Gastrocnemius medialis (tissue), 4 donors: Measurements from ENCODE around the gene COA5. TPM values are rescaled to one million over a fixed set of nuclear protein-coding genes. Genes with fewer than 3 reads are reported as not detected.

Experiments
- ATAC-seq, 2 donors: fragments of 150-250 bp; one replicate each; pipeline ENCODE4 v1.9.1; 2016
- DNase-seq, 2 donors: peaks; one replicate each; pipeline ENCODE4 v3.0.0-alpha.2; 2019
- H3K27ac ChIP-seq, 4 donors: fragments of 200-600 bp; sonication (generic); 1 replicate in 1 of 4; 2 replicates in 3 of 4; pipeline ENCODE4 v1.5.1; 2016 to 2018; ENCODE audit warnings: mild to moderate bottlenecking in 2 of 4, moderate library complexity in 1 of 4
- H3K27me3 ChIP-seq, 3 donors: fragments of 200-600 bp; sonication (generic) in 2 of 3; 1 replicate in 1 of 3; 2 replicates in 2 of 3; pipeline versions ENCODE4 v1.5.1 to v1.6.0; 2016 to 2019; ENCODE audit warnings: mild to moderate bottlenecking in 1 of 3, moderate library complexity in 1 of 3
- H3K36me3 ChIP-seq, 2 donors: fragments of 200-600 bp; sonication (generic) in 1 of 2; one replicate each; pipeline ENCODE4 v1.5.1; 2017 to 2018
- H3K4me1 ChIP-seq, 2 donors: fragments of 200-600 bp; sonication (generic) in 1 of 2; one replicate each; pipeline ENCODE4 v1.5.1; 2016 to 2017; ENCODE audit warnings: mild to moderate bottlenecking in 2 of 2
- H3K4me3 ChIP-seq, 4 donors: fragments of 200-600 bp; sonication (generic) in 3 of 4; 1 replicate in 1 of 4; 2 replicates in 3 of 4; pipeline ENCODE4 v1.5.1; 2016 to 2019; ENCODE audit warnings: mild to moderate bottlenecking in 2 of 4
- H3K9me3 ChIP-seq, 3 donors: fragments of 200-600 bp; sonication (generic) in 2 of 3; 1 replicate in 1 of 3; 2 replicates in 2 of 3; pipeline ENCODE4 v1.5.1; 2016 to 2019
- CTCF ChIP-seq, 5 experiments: fragments of 450-650 bp in 3 of 5; fragments of 200-600 bp in 2 of 5; sonication (generic) in 2 of 5; IDR thresholded peaks in 4 of 5; conservative IDR thresholded peaks in 1 of 5; 1 replicate in 4 of 5; 2 replicates in 1 of 5; pipeline ENCODE4 v1.5.1; 2016 to 2019; ENCODE audit warnings: antibody characterized with exemption in 5 of 5, mild to moderate bottlenecking in 3 of 5, moderate library complexity in 3 of 5
- POLR2A ChIP-seq, 2 donors: fragments of 450-650 bp; IDR thresholded peaks; one replicate each; pipeline ENCODE4 v1.6.1; 2017; ENCODE audit warnings: antibody characterized with exemption in 2 of 2, mild to moderate bottlenecking in 2 of 2, moderate library complexity in 2 of 2
- in situ Hi-C, 4 donors: fragments of 200-750 bp; cut with MboI; loops; one replicate each; pipeline versions ENCODE4 v1.15.0 to v1.8.0; 2017; ENCODE audit warnings: low sequenced_read_pairs in 4 of 4
- intact Hi-C: fragments of 100-400 bp; cut with DNase I; formaldehyde crosslinking; loops from one replicate; pipeline ENCODE4 v1.15.1; 2023; ENCODE audit warnings: low total_unique reads
- total RNA-seq, 4 donors: library from RNA; depleted of rRNA; stranded (reverse); fragments of >200 nt; gene quantifications; one replicate each; pipeline versions ENCODE4 v1.1.0 to v1.2.3, GENCODE V29; 2016

The COA5 gene
- total RNA-seq, 4 donors from 2014 or later, result 26.1 to 45.1 (median 31.0) TPM

DNA sequence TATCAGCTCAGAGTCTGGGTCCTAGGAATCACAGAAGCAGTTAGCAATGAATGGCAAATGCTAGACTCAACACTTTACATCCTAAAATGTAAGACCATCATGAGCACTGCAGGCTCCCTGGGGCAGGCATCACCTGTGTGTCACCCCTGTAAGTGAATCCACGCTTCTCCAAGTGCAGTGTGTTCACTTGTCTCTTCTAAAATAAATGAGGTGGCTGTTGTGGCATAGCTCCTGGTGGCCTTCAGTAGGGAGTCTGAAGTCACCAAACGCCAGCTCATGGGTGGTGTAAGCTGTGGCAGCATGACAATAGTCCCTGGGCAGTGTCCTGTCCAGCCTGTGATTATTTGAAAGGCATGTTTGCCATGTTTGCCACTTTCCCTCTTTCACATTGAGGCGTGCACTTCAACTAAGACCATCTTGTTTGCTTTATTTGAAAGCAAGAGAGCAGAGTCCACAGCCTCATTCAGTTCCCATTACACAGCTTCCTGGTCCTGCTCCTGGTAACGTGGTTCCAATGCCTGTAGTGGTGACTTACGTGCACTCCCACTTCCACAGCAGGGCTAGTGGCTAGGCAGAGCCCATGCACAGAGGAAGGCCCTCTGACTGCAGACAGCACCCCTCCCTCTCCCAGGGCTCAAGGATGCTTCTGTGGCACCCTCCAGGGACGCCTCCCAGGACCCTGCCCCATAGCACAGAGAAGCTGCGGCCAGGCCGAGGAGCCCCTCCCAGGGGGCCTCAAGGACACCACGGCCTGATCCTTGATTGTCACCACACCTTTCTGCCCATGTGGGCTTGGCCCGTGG is 24.3 kb downstream of the COA5 start:
- no peaks in the 10 kb centered on the region for H3K9me3 ChIP-seq
- in situ Hi-C loops, result no loop called here
- TF ChIP-seq POLR2A (IDR thresholded peaks at IDR 0.05) (no peak), CTCF (IDR thresholded peaks at IDR 0.05 in 4 of 5, conservative IDR thresholded peaks at IDR 0.05 in 1 of 5) (no peak)

GRCh38 chr2:98583276-98583675 is 25.0 kb downstream of the COA5 start:
- ATAC-seq, result no peak
- no peak overlapping the region for H3K27ac ChIP-seq
- H3K27me3 ChIP-seq, result no peaks in the 10 kb centered on the region
- H3K9me3 ChIP-seq, result no peaks in the 10 kb centered on the region
- intact Hi-C loops, result no loop called here
- in situ Hi-C loops, result no loop called here
- no peaks in the 10 kb centered on the region for H3K4me1 ChIP-seq
- TF ChIP-seq CTCF (IDR thresholded peaks at IDR 0.05 in 4 of 5, conservative IDR thresholded peaks at IDR 0.05 in 1 of 5), result no peak
- no peak for TF ChIP-seq POLR2A (IDR thresholded peaks at IDR 0.05)
- no peak overlapping the region for H3K4me3 ChIP-seq
- no peak for DNase-seq
- peaks cover 0 to 18% of the 10 kb centered on the region in 2 donors for H3K36me3 ChIP-seq

More for the DNA sequence above, 24.3 kb downstream of the COA5 start:
- Histone ChIP-seq H3K27me3 (no peaks in the 10 kb centered on the region), H3K4me1 (no peaks in the 10 kb centered on the region), H3K36me3 (peaks cover 0 to 14% of the 10 kb centered on the region in 2 donors), H3K27ac (no peak overlapping the region), H3K4me3 (no peak overlapping the region)
- ATAC-seq, result no peak
- no peak for DNase-seq
- intact Hi-C loops, result no loop called here

- no peaks in the 10 kb centered on the region for H3K9me3 ChIP-seq
- H3K4me1 ChIP-seq, result no peaks in the 10 kb centered on the region
- no peak overlapping the region for H3K27ac ChIP-seq
- peaks cover 0 to 26% of the 10 kb centered on the region in 2 donors for H3K36me3 ChIP-seq
- TF ChIP-seq CTCF (IDR thresholded peaks at IDR 0.05 in 4 of 5, conservative IDR thresholded peaks at IDR 0.05 in 1 of 5) (no peak), POLR2A (IDR thresholded peaks at IDR 0.05) (no peak)
- no peaks in the 10 kb centered on the region for H3K27me3 ChIP-seq
- intact Hi-C loops (no loop called here), in situ Hi-C loops (no loop called here)
- ATAC-seq (no peak), DNase-seq (no peak)
- no peak overlapping the region for H3K4me3 ChIP-seq
These were observed 25.8 kb downstream of the COA5 start for GRCh38 chr2:98582523-98582922.

GRCh38 chr2:98580656-98581284 is 27.5 kb downstream of the COA5 start:
- no peak for ATAC-seq
- TF ChIP-seq CTCF (IDR thresholded peaks at IDR 0.05 in 4 of 5, conservative IDR thresholded peaks at IDR 0.05 in 1 of 5), result no peak
- no peak for TF ChIP-seq POLR2A (IDR thresholded peaks at IDR 0.05)
- H3K27me3 ChIP-seq, result no peaks in the 10 kb centered on the region
- intact Hi-C loops (no loop called here), in situ Hi-C loops (no loop called here)
- H3K4me3 ChIP-seq, result no peak overlapping the region
- no peak overlapping the region for H3K27ac ChIP-seq
- H3K36me3 ChIP-seq, result peaks cover 0 to 33% of the 10 kb centered on the region in 2 donors
- no peaks in the 10 kb centered on the region for H3K4me1 ChIP-seq
- DNase-seq, result no peak
- H3K9me3 ChIP-seq, result no peaks in the 10 kb centered on the region
